WTC11 (cell line): Measurements from ENCODE around the gene EIF4G2.

Experiments used
- CTCF ChIP-seq: fragments of 200-600 bp; IDR thresholded peaks from 2 replicates; pipeline ENCODE4 v1.8.0; 2022; ENCODE audit warnings: antibody characterized with exemption
- EMX1 ChIP-seq: fragments of 250-450 bp; sonication (Bioruptor Pico); IDR thresholded peaks from 2 replicates; pipeline ENCODE4 v1.8.0; 2021; ENCODE audit warnings: mild to moderate bottlenecking
- ESRRA ChIP-seq: sonication (generic); formaldehyde crosslinking; IDR thresholded peaks from 2 replicates; pipeline ENCODE4 v1.8.1; 2022; ENCODE audit warnings: mild to moderate bottlenecking, missing genetic modification reagents, borderline replicate concordance
- FOXJ3 ChIP-seq: sonication (generic); formaldehyde crosslinking; IDR thresholded peaks from 2 replicates; pipeline ENCODE4 v1.9.0; 2021; ENCODE audit warnings: missing genetic modification reagents, mild to moderate bottlenecking, borderline replicate concordance
- FOXP4 ChIP-seq: sonication (generic); formaldehyde crosslinking; IDR thresholded peaks from 2 replicates; pipeline ENCODE4 v1.8.0; 2022; ENCODE audit warnings: mild to moderate bottlenecking, missing genetic modification reagents
- JUN ChIP-seq: sonication (generic); formaldehyde crosslinking; IDR thresholded peaks from 2 replicates; pipeline ENCODE4 v1.8.0; 2023; ENCODE audit warnings: mild to moderate bottlenecking, missing genetic modification reagents
- SP1 ChIP-seq: sonication (generic); formaldehyde crosslinking; conservative IDR thresholded peaks from 2 replicates; pipeline ENCODE4 v1.8.1; 2022; ENCODE audit warnings: missing genetic modification reagents
- USF1 ChIP-seq: sonication (generic); formaldehyde crosslinking; IDR thresholded peaks from 2 replicates; pipeline ENCODE4 v1.8.0; 2022; ENCODE audit warnings: mild to moderate bottlenecking, missing genetic modification reagents
- TF ChIP-seq, protein P1 (sequence below): fragments of 250-450 bp; sonication (Bioruptor Pico); IDR thresholded peaks from 2 replicates; pipeline ENCODE4 v1.9.0; 2021; ENCODE audit warnings: mild to moderate bottlenecking
- TF ChIP-seq, protein P2 (sequence below): sonication (generic); formaldehyde crosslinking; IDR thresholded peaks from 2 replicates; pipeline ENCODE4 v1.8.1; 2022; ENCODE audit warnings: low read depth, mild to moderate bottlenecking, moderate library complexity, missing genetic modification reagents, borderline replicate concordance

GRCh38 chr11:10845589-10845988 is 36.9 kb upstream of the EIF4G2 start:
- TF ChIP-seq SP1 (no peak), CTCF (no peak), USF1 (no peak), FOXJ3 (CRISPR knock-in tag) (no peak), EMX1 (CRISPR knock-in tag) (no peak), JUN (no peak), ESRRA (CRISPR knock-in tag) (no peak), FOXP4 (CRISPR knock-in tag) (no peak)
- TF ChIP-seq, protein P1, sequence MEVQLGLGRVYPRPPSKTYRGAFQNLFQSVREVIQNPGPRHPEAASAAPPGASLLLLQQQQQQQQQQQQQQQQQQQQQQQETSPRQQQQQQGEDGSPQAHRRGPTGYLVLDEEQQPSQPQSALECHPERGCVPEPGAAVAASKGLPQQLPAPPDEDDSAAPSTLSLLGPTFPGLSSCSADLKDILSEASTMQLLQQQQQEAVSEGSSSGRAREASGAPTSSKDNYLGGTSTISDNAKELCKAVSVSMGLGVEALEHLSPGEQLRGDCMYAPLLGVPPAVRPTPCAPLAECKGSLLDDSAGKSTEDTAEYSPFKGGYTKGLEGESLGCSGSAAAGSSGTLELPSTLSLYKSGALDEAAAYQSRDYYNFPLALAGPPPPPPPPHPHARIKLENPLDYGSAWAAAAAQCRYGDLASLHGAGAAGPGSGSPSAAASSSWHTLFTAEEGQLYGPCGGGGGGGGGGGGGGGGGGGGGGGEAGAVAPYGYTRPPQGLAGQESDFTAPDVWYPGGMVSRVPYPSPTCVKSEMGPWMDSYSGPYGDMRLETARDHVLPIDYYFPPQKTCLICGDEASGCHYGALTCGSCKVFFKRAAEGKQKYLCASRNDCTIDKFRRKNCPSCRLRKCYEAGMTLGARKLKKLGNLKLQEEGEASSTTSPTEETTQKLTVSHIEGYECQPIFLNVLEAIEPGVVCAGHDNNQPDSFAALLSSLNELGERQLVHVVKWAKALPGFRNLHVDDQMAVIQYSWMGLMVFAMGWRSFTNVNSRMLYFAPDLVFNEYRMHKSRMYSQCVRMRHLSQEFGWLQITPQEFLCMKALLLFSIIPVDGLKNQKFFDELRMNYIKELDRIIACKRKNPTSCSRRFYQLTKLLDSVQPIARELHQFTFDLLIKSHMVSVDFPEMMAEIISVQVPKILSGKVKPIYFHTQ (CRISPR knock-in tag) = no peak
- TF ChIP-seq, protein P2, sequence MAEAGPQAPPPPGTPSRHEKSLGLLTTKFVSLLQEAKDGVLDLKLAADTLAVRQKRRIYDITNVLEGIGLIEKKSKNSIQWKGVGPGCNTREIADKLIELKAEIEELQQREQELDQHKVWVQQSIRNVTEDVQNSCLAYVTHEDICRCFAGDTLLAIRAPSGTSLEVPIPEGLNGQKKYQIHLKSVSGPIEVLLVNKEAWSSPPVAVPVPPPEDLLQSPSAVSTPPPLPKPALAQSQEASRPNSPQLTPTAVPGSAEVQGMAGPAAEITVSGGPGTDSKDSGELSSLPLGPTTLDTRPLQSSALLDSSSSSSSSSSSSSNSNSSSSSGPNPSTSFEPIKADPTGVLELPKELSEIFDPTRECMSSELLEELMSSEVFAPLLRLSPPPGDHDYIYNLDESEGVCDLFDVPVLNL (CRISPR knock-in tag) = no peak
